Measurements from ENCODE around the gene GALNT9.

The GALNT9 gene

GRCh38 chr12:132214891-132215290 is 114.5 kb downstream of the GALNT9 start:
- DNase-seq (ENCODE audit: low spot score): no peak
- no peak for TF ChIP-seq CTCF (IDR thresholded peaks at IDR 0.05; ENCODE audit: extremely low read depth, missing control alignments)

GRCh38 chr12:132214161-132214476 is 115.3 kb downstream of the GALNT9 start:
- DNase-seq (ENCODE audit: low spot score): no peak
- no peak for TF ChIP-seq CTCF (IDR thresholded peaks at IDR 0.05; ENCODE audit: extremely low read depth, missing control alignments)

- DNase-seq (ENCODE audit: low spot score): no peak
- no peak for TF ChIP-seq CTCF (IDR thresholded peaks at IDR 0.05; ENCODE audit: extremely low read depth, missing control alignments)
Observed at GRCh38 chr12:132213359-132214160, 115.8 kb downstream of the GALNT9 start.

GRCh38 chr12:132211816-132212215 is 117.6 kb downstream of the GALNT9 start:
- no peak for DNase-seq (ENCODE audit: low spot score)
- TF ChIP-seq CTCF (IDR thresholded peaks at IDR 0.05; ENCODE audit: extremely low read depth, missing control alignments): no peak

- DNase-seq (ENCODE audit: low spot score): no peak
- no peak for TF ChIP-seq CTCF (IDR thresholded peaks at IDR 0.05; ENCODE audit: extremely low read depth, missing control alignments)
Observed at GRCh38 chr12:132211326-132211725, 118.1 kb downstream of the GALNT9 start.

- no peak for DNase-seq (ENCODE audit: low spot score)
- no peak for TF ChIP-seq CTCF (IDR thresholded peaks at IDR 0.05; ENCODE audit: extremely low read depth, missing control alignments)
Observed at GRCh38 chr12:132210223-132211055, 119.0 kb downstream of the GALNT9 start.

- DNase-seq (ENCODE audit: low spot score): no peak
- no peak for TF ChIP-seq CTCF (IDR thresholded peaks at IDR 0.05; ENCODE audit: extremely low read depth, missing control alignments)
Observed at GRCh38 chr12:132209619-132210222, 119.7 kb downstream of the GALNT9 start.

All from GM20000 (cell line).